Sigmoid colon (tissue), 4 donors: ENCODE measurements around the gene WASF3.

Source experiments
- CTCF ChIP-seq, 4 experiments: fragments of 450-650 bp in 3 of 4; fragments of 200-600 bp in 1 of 4; IDR thresholded peaks; one replicate each; pipeline ENCODE4 v1.5.1; 2016 to 2019; ENCODE audit warnings: antibody characterized with exemption in 4 of 4, mild to moderate bottlenecking in 3 of 4, moderate library complexity in 2 of 4
- POLR2A ChIP-seq, 2 donors: fragments of 450-650 bp; IDR thresholded peaks; one replicate each; pipeline ENCODE4 v1.6.1; 2016; ENCODE audit warnings: antibody characterized with exemption in 2 of 2, mild to moderate bottlenecking in 2 of 2, moderate library complexity in 2 of 2
- POLR2AphosphoS5 ChIP-seq, 4 donors: sonication (generic); formaldehyde crosslinking; IDR thresholded peaks; one replicate each; pipeline ENCODE4 v1.6.1; 2017; ENCODE audit warnings: antibody characterized with exemption in 4 of 4

GRCh38 chr13:26653842-26654241, 96.4 kb downstream of the WASF3 start:
- no peak for TF ChIP-seq POLR2A (IDR thresholded peaks at IDR 0.05)
- no peak for TF ChIP-seq POLR2AphosphoS5 (IDR thresholded peaks at IDR 0.05)
- no peak for TF ChIP-seq CTCF (IDR thresholded peaks at IDR 0.05)
